Mesenchymal stem cell (in vitro differentiated cells and primary cell): ENCODE results near the gene IL6ST.
A peak's percentile ranks its signal among the peaks of the same experiment; 100 is the strongest.

ENCODE experiments used
- DNase-seq: peaks from one replicate; pipeline ENCODE4 v3.0.0-alpha.2; 2013
- H2AFZ ChIP-seq: one replicate; pipeline ENCODE4 v1.6.1; 2013; ENCODE audit warnings: low read depth, mild to moderate bottlenecking, control low read depth, inconsistent platforms, low read length, moderate library complexity
- H2AK5ac ChIP-seq: 2 replicates; pipeline ENCODE4 v1.6.1; 2013; ENCODE audit warnings: low read length, moderate library complexity, mild to moderate bottlenecking, inconsistent platforms; ENCODE audit not compliant: severe bottlenecking
- H2BK120ac ChIP-seq: one replicate; pipeline ENCODE4 v1.6.1; 2013; ENCODE audit warnings: low read depth, mild to moderate bottlenecking, inconsistent platforms, low read length, moderate library complexity
- H2BK12ac ChIP-seq, 2 experiments: one replicate each; pipeline ENCODE4 v1.6.1; 2013; ENCODE audit warnings: inconsistent platforms in 2 of 2, low read length in 2 of 2, mild to moderate bottlenecking in 2 of 2, moderate library complexity in 2 of 2, control low read depth in 1 of 2
- H2BK15ac ChIP-seq: one replicate; pipeline ENCODE4 v1.6.1; 2013; ENCODE audit warnings: mild to moderate bottlenecking, low read depth, inconsistent platforms; ENCODE audit not compliant: poor library complexity, severe bottlenecking
- H2BK5ac ChIP-seq: 2 replicates; pipeline ENCODE4 v1.6.1; 2013; ENCODE audit warnings: low read depth, mild to moderate bottlenecking, low read length, control low read depth, inconsistent platforms; ENCODE audit not compliant: poor library complexity, severe bottlenecking
- H3K14ac ChIP-seq, 2 experiments: one replicate each; pipeline ENCODE4 v1.6.1; 2013; ENCODE audit warnings: inconsistent platforms in 2 of 2, low read length in 2 of 2, control low read depth in 1 of 2, mild to moderate bottlenecking in 1 of 2, moderate library complexity in 1 of 2
- H3K18ac ChIP-seq, 2 experiments: one replicate each; pipeline ENCODE4 v1.6.1; 2013; ENCODE audit warnings: inconsistent platforms in 2 of 2, low read length in 2 of 2, control low read depth in 1 of 2, low read depth in 1 of 2, mild to moderate bottlenecking in 1 of 2
- H3K23ac ChIP-seq, 2 experiments: one replicate each; pipeline ENCODE4 v1.6.1; 2013; ENCODE audit warnings: inconsistent platforms in 2 of 2, low read length in 2 of 2, mild to moderate bottlenecking in 2 of 2, moderate library complexity in 2 of 2, control low read depth in 1 of 2
- H3K27ac ChIP-seq: 2 replicates; pipeline ENCODE4 v1.5.1; 2013; ENCODE audit warnings: mild to moderate bottlenecking, moderate library complexity, low read length, control low read depth, inconsistent platforms; ENCODE audit not compliant: poor library complexity, severe bottlenecking
- H3K27me3 ChIP-seq, 2 experiments: 2 replicates each; pipeline versions ENCODE4 v1.6.1 to v1.7.0; 2013; ENCODE audit warnings: low read length in 2 of 2, mild to moderate bottlenecking in 2 of 2, moderate library complexity in 2 of 2, control low read depth in 1 of 2, inconsistent platforms in 1 of 2; ENCODE audit not compliant: control insufficient read depth in 1 of 2, insufficient read depth in 1 of 2
- H3K36me3 ChIP-seq, 2 experiments: 2 replicates each; pipeline versions ENCODE4 v1.6.1 to v1.7.0; 2013; ENCODE audit warnings: low read length in 2 of 2, control low read depth in 1 of 2, inconsistent platforms in 1 of 2, low read depth in 1 of 2, mild to moderate bottlenecking in 1 of 2; ENCODE audit not compliant: insufficient read depth in 2 of 2, control insufficient read depth in 1 of 2
- H3K4ac ChIP-seq, 2 experiments: one replicate each; pipeline ENCODE4 v1.6.1; 2013; ENCODE audit warnings: inconsistent platforms in 2 of 2, low read length in 2 of 2, mild to moderate bottlenecking in 2 of 2, moderate library complexity in 2 of 2, control low read depth in 1 of 2, low read depth in 1 of 2
- H3K4me1 ChIP-seq: 2 replicates; pipeline ENCODE4 v1.6.1; 2013; ENCODE audit warnings: low read depth, low read length, control low read depth; ENCODE audit not compliant: control insufficient read depth, insufficient read depth
- H3K4me2 ChIP-seq: 2 replicates; pipeline ENCODE4 v1.6.1; 2013; ENCODE audit warnings: low read length, mild to moderate bottlenecking, inconsistent platforms; ENCODE audit not compliant: poor library complexity, severe bottlenecking
- H3K4me3 ChIP-seq, 2 experiments: 2 replicates each; pipeline versions ENCODE4 v1.5.1 to v1.7.0; 2013; ENCODE audit warnings: low read length in 2 of 2, mild to moderate bottlenecking in 2 of 2, control low read depth in 1 of 2, low read depth in 1 of 2; ENCODE audit not compliant: insufficient read depth in 1 of 2
- H3K79me1 ChIP-seq: replicated peaks from 2 replicates; pipeline ENCODE4 v1.6.1; 2013; ENCODE audit warnings: mild to moderate bottlenecking, control low read depth, low read length, inconsistent platforms; ENCODE audit not compliant: poor library complexity, severe bottlenecking
- H3K9ac ChIP-seq: 2 replicates; pipeline ENCODE4 v1.7.0; 2013; ENCODE audit warnings: mild to moderate bottlenecking, low read length, moderate library complexity
- H3K9me3 ChIP-seq: 2 replicates; pipeline ENCODE4 v1.7.0; 2013; ENCODE audit warnings: mild to moderate bottlenecking, low read length; ENCODE audit not compliant: control insufficient read depth
- H4K8ac ChIP-seq: one replicate; pipeline ENCODE4 v1.6.1; 2013; ENCODE audit warnings: inconsistent platforms, mild to moderate bottlenecking, low read length, moderate library complexity
- H4K91ac ChIP-seq: one replicate; pipeline ENCODE4 v1.6.1; 2013; ENCODE audit warnings: mild to moderate bottlenecking, low read length, inconsistent platforms
- WGBS: methylation state at CpG from one replicate; pipeline ENCODE4 v1.1.7; 2013; ENCODE audit warnings: mixed read lengths; 5-methylcytosine and 5-hydroxymethylcytosine counted together

Gene IL6ST

GRCh38 chr5:55900068-55900467, 94.7 kb downstream of the IL6ST start:
- no peak overlapping the region for H2BK120ac ChIP-seq
- H3K9me3 ChIP-seq: no peaks in the 10 kb centered on the region
- no peak overlapping the region for H4K8ac ChIP-seq
- no peaks in the 10 kb centered on the region for H3K36me3 ChIP-seq
- no peak overlapping the region for H3K4me2 ChIP-seq
- H2AK5ac ChIP-seq: no peak overlapping the region
- H2BK5ac ChIP-seq: no peak overlapping the region
- H4K91ac ChIP-seq: no peak overlapping the region
- H3K23ac ChIP-seq: no peak overlapping the region
- H3K9ac ChIP-seq: no peak overlapping the region
- H2AFZ ChIP-seq: no peak overlapping the region
- WGBS: no CpG with 5 or more reads among the region's 1 CpG
- H3K27ac ChIP-seq: no peak overlapping the region
- H3K79me1 ChIP-seq: no peaks in the 10 kb centered on the region
- H2BK12ac ChIP-seq: no peak overlapping the region
- DNase-seq: no peak
- H3K18ac ChIP-seq: no peak overlapping the region
- peaks cover 17% of the 10 kb centered on the region for H3K4me1 ChIP-seq
- no peaks in the 10 kb centered on the region for H3K27me3 ChIP-seq
- no peak overlapping the region for H3K14ac ChIP-seq
- no peak overlapping the region for H3K4ac ChIP-seq
- no peak overlapping the region for H3K4me3 ChIP-seq
- no peak overlapping the region for H2BK15ac ChIP-seq

GRCh38 chr5:55899344-55899743, 95.4 kb downstream of the IL6ST start:
- Histone ChIP-seq H2AFZ (no peak overlapping the region), H3K4me1 (peaks cover 17% of the 10 kb centered on the region)
- 76% methylated on average over 6 of the region's 6 CpGs for WGBS

GRCh38 chr5:55897905-55898304, 96.9 kb downstream of the IL6ST start:
- Histone ChIP-seq H3K4me2 (peak overlapping the region; percentile 46), H2BK15ac (peak overlapping the region; percentile 26), H3K23ac (no peak overlapping the region), H4K8ac (peak overlapping the region; percentile 12), H3K79me1 (no peaks in the 10 kb centered on the region), H3K36me3 (no peaks in the 10 kb centered on the region), H3K4ac (no peak overlapping the region), H3K9me3 (no peaks in the 10 kb centered on the region), H3K4me3 (peak overlapping the region; percentile 23 to 52), H2BK120ac (no peak overlapping the region), H2BK5ac (no peak overlapping the region), H3K4me1 (peaks cover 9% of the 10 kb centered on the region), H3K9ac (peak overlapping the region; percentile 5), H3K27ac (peak overlapping the region; percentile 46), H2AFZ (no peak overlapping the region), H3K27me3 (no peaks in the 10 kb centered on the region), H4K91ac (no peak overlapping the region), H3K14ac (no peak overlapping the region), H3K18ac (no peak overlapping the region), H2AK5ac (no peak overlapping the region), H2BK12ac (no peak overlapping the region)
- WGBS: 95% methylated on average over 10 of the region's 14 CpGs
- no peak for DNase-seq

More at GRCh38 chr5:55899344-55899743, 95.4 kb downstream of the IL6ST start:
- Histone ChIP-seq H3K27me3 (no peaks in the 10 kb centered on the region), H3K4me2 (no peak overlapping the region), H2BK120ac (no peak overlapping the region), H2BK12ac (no peak overlapping the region), H2BK5ac (no peak overlapping the region), H3K79me1 (no peaks in the 10 kb centered on the region), H2BK15ac (no peak overlapping the region), H3K27ac (no peak overlapping the region), H3K18ac (no peak overlapping the region), H3K23ac (no peak overlapping the region), H4K8ac (no peak overlapping the region), H2AK5ac (no peak overlapping the region), H3K36me3 (no peaks in the 10 kb centered on the region), H3K4ac (no peak overlapping the region), H3K9me3 (no peaks in the 10 kb centered on the region), H4K91ac (no peak overlapping the region), H3K14ac (no peak overlapping the region), H3K9ac (no peak overlapping the region), H3K4me3 (peak overlapping the region in 1 of 2 experiments; percentile 23)
- peak; percentile 34 for DNase-seq

GRCh38 chr5:55897206-55897894, 97.4 kb downstream of the IL6ST start:
- Histone ChIP-seq H3K4me1 (peaks cover 8% of the 10 kb centered on the region), H3K79me1 (no peaks in the 10 kb centered on the region), H2AFZ (no peak overlapping the region), H4K8ac (no peak overlapping the region), H3K27me3 (no peaks in the 10 kb centered on the region), H3K18ac (peak overlapping the region in 1 of 2 experiments; percentile 41), H2BK15ac (no peak overlapping the region), H4K91ac (no peak overlapping the region), H3K23ac (no peak overlapping the region), H3K9me3 (no peaks in the 10 kb centered on the region), H2BK12ac (peak overlapping the region in 1 of 2 experiments; percentile 34), H3K4me2 (peak overlapping the region; percentile 46), H2BK120ac (no peak overlapping the region), H2BK5ac (no peak overlapping the region), H3K9ac (peak overlapping the region; percentile 5), H3K4ac (no peak overlapping the region), H3K36me3 (no peaks in the 10 kb centered on the region), H2AK5ac (peak overlapping the region; percentile 54), H3K14ac (no peak overlapping the region), H3K4me3 (peak overlapping the region in 1 of 2 experiments; percentile 52), H3K27ac (peak overlapping the region; percentile 46)
- 86% methylated on average over 8 of the region's 8 CpGs for WGBS
- no peak for DNase-seq
